Ectodermal cell (in vitro differentiated cells): Measurements from ENCODE around the gene ADAMTS4.

Source experiments
- H3K27ac ChIP-seq: 2 replicates; pipeline ENCODE4 v1.7.0; 2013; ENCODE audit warnings: mild to moderate bottlenecking, low read depth, low read length; ENCODE audit not compliant: insufficient read depth, poor library complexity, severe bottlenecking
- H3K27me3 ChIP-seq: 2 replicates; pipeline ENCODE4 v1.7.0; 2013; ENCODE audit warnings: mild to moderate bottlenecking, low read length; ENCODE audit not compliant: insufficient read depth, control insufficient read depth, poor library complexity, severe bottlenecking
- H3K36me3 ChIP-seq: one replicate; pipeline ENCODE4 v1.7.0; 2013; ENCODE audit warnings: low read length; ENCODE audit not compliant: control insufficient read depth, insufficient read depth
- H3K4me1 ChIP-seq: one replicate; pipeline ENCODE4 v1.7.0; 2013; ENCODE audit warnings: low read length; ENCODE audit not compliant: control insufficient read depth, insufficient read depth
- H3K4me3 ChIP-seq: 2 replicates; pipeline ENCODE4 v1.7.0; 2013; ENCODE audit warnings: low read depth, low read length, control low read depth; ENCODE audit not compliant: insufficient read depth
- H3K9me3 ChIP-seq: 2 replicates; pipeline ENCODE4 v1.7.0; 2013; ENCODE audit warnings: mild to moderate bottlenecking, low read length, moderate library complexity; ENCODE audit not compliant: control insufficient read depth
- WGBS, 2 experiments: methylation state at CpG; one replicate each; pipeline ENCODE4 v1.1.7; 2013; ENCODE audit warnings: missing lambda C conversion rate in 2 of 2; 5-methylcytosine and 5-hydroxymethylcytosine counted together

ADAMTS4 gene

GRCh38 chr1:161196111-161196510 is 2.7 kb downstream of the ADAMTS4 start:
- H3K27ac ChIP-seq = no peak overlapping the region
- no peaks in the 10 kb centered on the region for H3K27me3 ChIP-seq
- no peaks in the 10 kb centered on the region for H3K36me3 ChIP-seq
- H3K4me1 ChIP-seq = peaks cover 48% of the 10 kb centered on the region
- 96 to 97% methylated on average over 7 of the region's 7 CpGs for WGBS, 2 experiments
- no peak overlapping the region for H3K4me3 ChIP-seq
- no peaks in the 10 kb centered on the region for H3K9me3 ChIP-seq

GRCh38 chr1:161195171-161195570 is 3.7 kb downstream of the ADAMTS4 start:
- Histone ChIP-seq H3K9me3 (no peaks in the 10 kb centered on the region), H3K27ac (no peak overlapping the region), H3K4me1 (peaks cover 39% of the 10 kb centered on the region), H3K36me3 (no peaks in the 10 kb centered on the region), H3K4me3 (no peak overlapping the region), H3K27me3 (no peaks in the 10 kb centered on the region)
- 90 to 94% methylated on average over 4 of the region's 4 CpGs for WGBS, 2 experiments

- Histone ChIP-seq H3K36me3 (no peaks in the 10 kb centered on the region), H3K9me3 (no peaks in the 10 kb centered on the region), H3K4me3 (no peak overlapping the region), H3K27ac (no peak overlapping the region), H3K4me1 (peaks cover 24% of the 10 kb centered on the region), H3K27me3 (no peaks in the 10 kb centered on the region)
- WGBS, 2 experiments = 94 to 95% methylated on average over 21 of the region's 21 CpGs
Observed at GRCh38 chr1:161193561-161194235, 5.2 kb downstream of the ADAMTS4 start.

GRCh38 chr1:161192476-161193465 is 6.1 kb downstream of the ADAMTS4 start:
- H3K27me3 ChIP-seq = no peaks in the 10 kb centered on the region
- H3K9me3 ChIP-seq = no peaks in the 10 kb centered on the region
- H3K27ac ChIP-seq = no peak overlapping the region
- WGBS, 2 experiments = 71 to 74% methylated on average over 15 of the region's 15 CpGs
- peaks cover 15% of the 10 kb centered on the region for H3K4me1 ChIP-seq
- no peak overlapping the region for H3K4me3 ChIP-seq
- H3K36me3 ChIP-seq = no peaks in the 10 kb centered on the region

GRCh38 chr1:161191971-161192370 is 6.9 kb downstream of the ADAMTS4 start:
- Histone ChIP-seq H3K36me3 (no peaks in the 10 kb centered on the region), H3K27me3 (no peaks in the 10 kb centered on the region), H3K4me1 (peaks cover 8% of the 10 kb centered on the region), H3K4me3 (no peak overlapping the region), H3K9me3 (no peaks in the 10 kb centered on the region), H3K27ac (no peak overlapping the region)
- 92% methylated on average over 7 to 8 of the region's 8 CpGs for WGBS, 2 experiments

- Histone ChIP-seq H3K9me3 (no peaks in the 10 kb centered on the region), H3K4me1 (no peaks in the 10 kb centered on the region), H3K4me3 (no peak overlapping the region), H3K27ac (no peak overlapping the region), H3K27me3 (no peaks in the 10 kb centered on the region), H3K36me3 (no peaks in the 10 kb centered on the region)
- WGBS, 2 experiments = 88% methylated on average over 22 of the region's 22 CpGs
Observed at GRCh38 chr1:161190962-161191521, 7.8 kb downstream of the ADAMTS4 start.

GRCh38 chr1:161189036-161189435 is 9.8 kb downstream of the ADAMTS4 start:
- Histone ChIP-seq H3K9me3 (no peaks in the 10 kb centered on the region), H3K4me3 (no peak overlapping the region), H3K4me1 (no peaks in the 10 kb centered on the region), H3K27me3 (no peaks in the 10 kb centered on the region), H3K36me3 (no peaks in the 10 kb centered on the region), H3K27ac (no peak overlapping the region)
- 87 to 91% methylated on average over 5 of the region's 5 CpGs for WGBS, 2 experiments

- 94% methylated on average over 6 of the region's 6 CpGs for WGBS, 2 experiments
- Histone ChIP-seq H3K27me3 (no peaks in the 10 kb centered on the region), H3K27ac (no peak overlapping the region), H3K4me3 (no peak overlapping the region), H3K9me3 (no peaks in the 10 kb centered on the region), H3K36me3 (no peaks in the 10 kb centered on the region), H3K4me1 (no peaks in the 10 kb centered on the region)
Observed at GRCh38 chr1:161188381-161188780, 10.5 kb downstream of the ADAMTS4 start.

- Histone ChIP-seq H3K4me1 (no peaks in the 10 kb centered on the region), H3K9me3 (no peaks in the 10 kb centered on the region), H3K27me3 (no peaks in the 10 kb centered on the region), H3K27ac (no peak overlapping the region), H3K4me3 (no peak overlapping the region), H3K36me3 (no peaks in the 10 kb centered on the region)
- WGBS, 2 experiments = 92 to 93% methylated on average over 3 of the region's 3 CpGs
Observed at GRCh38 chr1:161187311-161187710, 11.5 kb downstream of the ADAMTS4 start.

- H3K4me3 ChIP-seq = no peak overlapping the region
- WGBS, 2 experiments = 90 to 100% methylated on average over 2 of the region's 2 CpGs
- H3K27ac ChIP-seq = no peak overlapping the region
- no peaks in the 10 kb centered on the region for H3K27me3 ChIP-seq
- H3K36me3 ChIP-seq = no peaks in the 10 kb centered on the region
- H3K9me3 ChIP-seq = no peaks in the 10 kb centered on the region
- no peaks in the 10 kb centered on the region for H3K4me1 ChIP-seq
Observed at GRCh38 chr1:161185732-161186311, 13.0 kb downstream of the ADAMTS4 start.
